SU-DHL-6 (cell line): Measurements from ENCODE around the gene NUTM2G.
"Not testable (repeated sequence)": the region's sequence is repeated elsewhere in the genome, so short reads cannot be mapped to it uniquely, and the experiment has no call there.

Experiments
- CTCF ChIP-seq: fragments of 200-600 bp; sonication (generic); IDR thresholded peaks from one replicate; pipeline ENCODE4 v1.5.1; 2017; ENCODE audit warnings: antibody characterized with exemption, mild to moderate bottlenecking, low read length, moderate library complexity; ENCODE audit not compliant: insufficient read depth, poor library complexity, severe bottlenecking
- EZH2phosphoT487 ChIP-seq: fragments of 200-600 bp; sonication (generic), shearing (Covaris generic); conservative IDR thresholded peaks from 2 replicates; pipeline ENCODE4 v1.6.1; 2018; ENCODE audit warnings: mild to moderate bottlenecking, antibody characterized with exemption, low read length, moderate library complexity, mixed read lengths

GRCh38 chr9:96934097-96934496 is 5.5 kb downstream of the NUTM2G start:
- not testable (repeated sequence) for TF ChIP-seq CTCF, EZH2phosphoT487
